Prostate gland (tissue), 2 donors: ENCODE data around the gene SYNGR4.

Experiments used
- POLR2AphosphoS5 ChIP-seq: sonication (generic); formaldehyde crosslinking; IDR thresholded peaks from one replicate; pipeline ENCODE4 v1.6.1; 2017; ENCODE audit warnings: antibody characterized with exemption
- TF ChIP-seq, protein P1 (sequence below), 4 experiments: fragments of 200-600 bp in 2 of 4; fragments of 450-650 bp in 2 of 4; sonication (generic) in 2 of 4; IDR thresholded peaks; 1 replicate in 3 of 4; 2 replicates in 1 of 4; pipeline ENCODE4 v1.5.1; 2016 to 2019; ENCODE audit warnings: antibody characterized with exemption in 4 of 4, mild to moderate bottlenecking in 2 of 4, moderate library complexity in 2 of 4

DNA sequence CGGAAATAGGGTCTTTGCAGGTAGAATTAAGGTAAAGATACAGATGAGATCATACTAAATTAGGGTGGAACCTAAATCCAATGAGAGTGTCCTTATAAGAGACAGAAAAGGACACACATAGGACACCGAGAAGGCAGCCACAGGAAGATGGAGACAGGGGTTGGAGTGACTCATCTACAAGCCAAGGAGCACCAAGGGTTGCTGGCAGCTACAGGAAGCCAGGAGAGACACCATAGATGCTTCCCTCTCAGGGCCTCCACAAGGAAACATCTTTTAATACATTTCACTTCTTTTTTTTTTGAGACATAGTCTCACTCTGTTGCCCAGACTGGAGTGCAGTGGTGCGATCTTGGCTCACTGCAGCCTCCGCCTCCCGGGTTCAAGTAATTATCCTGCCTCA, 10.5 kb upstream of the SYNGR4 start:
- TF ChIP-seq, protein P1, sequence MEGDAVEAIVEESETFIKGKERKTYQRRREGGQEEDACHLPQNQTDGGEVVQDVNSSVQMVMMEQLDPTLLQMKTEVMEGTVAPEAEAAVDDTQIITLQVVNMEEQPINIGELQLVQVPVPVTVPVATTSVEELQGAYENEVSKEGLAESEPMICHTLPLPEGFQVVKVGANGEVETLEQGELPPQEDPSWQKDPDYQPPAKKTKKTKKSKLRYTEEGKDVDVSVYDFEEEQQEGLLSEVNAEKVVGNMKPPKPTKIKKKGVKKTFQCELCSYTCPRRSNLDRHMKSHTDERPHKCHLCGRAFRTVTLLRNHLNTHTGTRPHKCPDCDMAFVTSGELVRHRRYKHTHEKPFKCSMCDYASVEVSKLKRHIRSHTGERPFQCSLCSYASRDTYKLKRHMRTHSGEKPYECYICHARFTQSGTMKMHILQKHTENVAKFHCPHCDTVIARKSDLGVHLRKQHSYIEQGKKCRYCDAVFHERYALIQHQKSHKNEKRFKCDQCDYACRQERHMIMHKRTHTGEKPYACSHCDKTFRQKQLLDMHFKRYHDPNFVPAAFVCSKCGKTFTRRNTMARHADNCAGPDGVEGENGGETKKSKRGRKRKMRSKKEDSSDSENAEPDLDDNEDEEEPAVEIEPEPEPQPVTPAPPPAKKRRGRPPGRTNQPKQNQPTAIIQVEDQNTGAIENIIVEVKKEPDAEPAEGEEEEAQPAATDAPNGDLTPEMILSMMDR (IDR thresholded peaks at IDR 0.05): no peak
- no peak for TF ChIP-seq POLR2AphosphoS5
